Measurements from ENCODE around the gene CEL.

The CEL gene

DNA sequence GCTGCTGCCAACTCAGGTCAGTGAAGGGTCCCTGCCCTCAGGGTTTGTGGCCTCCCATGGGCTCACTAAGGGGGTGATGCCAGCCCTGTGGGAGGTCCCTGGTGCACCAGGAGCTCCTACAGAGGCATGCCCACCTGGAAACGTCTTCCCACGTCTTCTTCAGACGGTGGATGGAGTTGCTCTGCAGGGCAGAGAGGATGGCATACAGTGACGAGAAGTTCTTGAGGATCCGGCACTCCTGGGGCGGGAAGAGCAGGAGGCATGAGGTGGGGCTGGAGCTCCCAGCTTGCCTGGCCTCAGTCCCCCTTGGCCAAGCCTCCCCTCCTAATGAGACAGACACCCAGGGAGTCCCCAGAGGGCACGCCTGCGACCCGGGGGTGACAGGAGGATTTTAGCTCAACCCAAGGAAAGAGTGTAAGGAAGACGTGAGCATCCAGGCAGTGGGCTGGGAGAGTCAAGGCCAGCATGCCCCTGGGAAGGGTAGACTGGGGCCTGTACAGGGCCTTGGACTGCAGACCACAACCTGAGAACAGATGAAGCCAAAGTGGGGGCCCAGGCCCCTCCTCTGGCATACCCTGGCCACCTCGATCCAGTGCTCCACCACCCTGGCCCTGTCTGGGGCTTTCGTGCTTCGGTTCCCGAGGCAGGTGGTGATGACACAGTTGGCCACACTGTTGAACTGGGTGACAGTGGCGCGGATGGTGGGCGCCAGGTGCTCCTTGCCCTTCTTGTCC, 44.9 kb downstream of the CEL start:
- no peak for DNase-seq

DNA sequence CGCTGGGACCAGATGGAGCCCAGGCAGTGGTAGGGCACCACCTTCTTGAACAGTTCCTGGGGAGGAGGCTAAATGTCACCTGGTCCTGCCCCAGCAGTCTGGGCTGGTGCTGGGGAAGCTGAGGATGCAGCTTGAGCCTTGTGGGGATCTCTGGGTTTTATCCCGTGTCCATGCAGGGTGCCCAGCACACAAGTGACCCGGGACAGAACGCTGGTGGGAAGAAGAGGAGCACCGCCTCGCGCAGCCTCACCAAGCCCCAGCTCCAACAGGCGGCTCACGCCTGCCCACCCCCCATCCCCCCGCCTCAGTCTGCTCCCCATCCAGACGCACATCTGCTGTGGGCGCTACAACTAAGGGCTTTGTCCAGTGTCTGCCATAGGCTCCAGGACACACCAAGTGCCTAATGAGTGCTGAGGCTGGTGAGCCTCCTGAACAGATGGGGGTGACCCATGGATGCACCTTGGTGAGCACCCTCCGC, 45.5 kb downstream of the CEL start:
- DNase-seq = no peak

DNA sequence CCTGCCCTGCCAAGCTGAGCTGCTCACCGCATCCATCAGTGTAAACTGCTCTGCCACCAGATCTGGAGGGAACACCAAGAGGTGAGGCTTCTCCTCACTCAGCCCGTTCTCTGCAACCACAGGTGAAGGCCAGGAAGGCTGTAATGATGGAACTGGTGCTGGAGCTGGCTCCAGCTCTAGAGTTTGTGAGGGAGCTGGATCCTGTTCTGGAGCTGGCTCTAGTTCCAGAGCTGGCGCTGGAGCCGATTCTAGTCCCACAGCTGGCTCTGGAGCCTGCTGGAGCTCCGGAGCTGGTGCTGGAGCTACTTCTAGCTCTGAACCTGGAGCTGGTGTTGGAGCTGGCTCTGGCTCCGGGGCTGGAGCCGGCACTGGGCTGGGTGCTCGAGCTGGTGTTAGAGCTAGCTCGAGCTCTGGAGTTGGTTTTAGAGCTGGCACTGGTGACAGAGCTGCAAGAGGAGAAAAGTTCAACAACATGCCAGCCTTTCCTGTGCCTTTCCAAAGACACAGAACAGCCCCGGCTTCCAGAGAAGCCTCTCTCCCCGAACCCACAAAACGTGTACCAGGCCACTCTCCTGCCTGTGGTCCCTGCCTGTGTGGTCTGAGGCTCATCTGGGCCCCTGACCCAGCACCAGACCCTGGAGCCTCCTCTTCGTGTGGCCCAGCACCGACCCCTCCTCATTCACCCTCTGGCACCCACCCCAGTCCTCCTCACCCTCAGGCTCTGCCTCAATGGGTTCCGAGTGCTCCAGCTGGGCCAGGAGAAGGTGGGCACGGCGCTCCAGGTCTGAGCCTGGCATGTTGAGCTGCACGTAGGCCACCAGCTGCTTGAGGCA, 46.4 kb downstream of the CEL start:
- no peak for DNase-seq

DNA sequence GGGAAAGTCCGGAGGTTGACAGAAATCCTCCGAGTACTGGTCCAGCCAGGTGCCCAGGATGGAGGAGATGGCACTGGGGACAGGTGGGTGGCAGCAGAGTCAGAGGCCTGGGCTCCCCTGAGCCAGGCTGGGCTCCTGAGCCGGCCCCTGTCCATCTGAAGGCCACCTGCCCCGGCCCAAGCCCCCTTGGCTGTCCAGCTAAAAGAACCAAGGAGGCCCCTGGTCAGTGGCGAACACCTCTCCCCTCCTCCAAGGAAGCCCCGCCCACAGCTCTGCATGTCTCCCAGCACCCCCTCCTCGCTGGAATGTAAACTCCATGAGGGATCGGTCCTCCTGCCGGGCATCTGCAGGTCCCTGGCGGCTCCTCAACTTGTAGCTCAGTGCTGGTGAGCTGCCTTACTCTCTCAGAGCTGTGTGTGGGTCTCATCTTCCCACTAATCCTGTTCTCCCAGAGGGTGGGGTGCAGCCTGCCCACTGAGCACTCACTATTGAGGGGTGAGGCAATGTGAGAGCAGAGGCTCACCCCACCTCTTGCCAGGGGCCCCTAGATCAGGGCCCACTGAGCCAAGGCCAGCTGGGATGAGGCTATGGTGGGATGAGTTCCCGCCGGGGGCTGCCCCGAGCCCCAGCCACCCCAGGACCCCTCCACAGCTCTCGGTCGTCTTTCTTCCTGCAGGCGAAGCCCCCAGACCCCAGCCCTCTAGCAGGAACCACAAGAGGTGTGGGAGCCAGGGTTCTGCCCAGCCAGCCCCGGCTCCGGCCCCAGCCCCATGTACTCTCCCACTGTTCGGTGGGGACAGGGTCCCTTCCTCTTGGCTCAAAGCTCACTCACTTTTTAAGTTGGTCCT, 47.2 kb downstream of the CEL start:
- DNase-seq = no peak

DNA sequence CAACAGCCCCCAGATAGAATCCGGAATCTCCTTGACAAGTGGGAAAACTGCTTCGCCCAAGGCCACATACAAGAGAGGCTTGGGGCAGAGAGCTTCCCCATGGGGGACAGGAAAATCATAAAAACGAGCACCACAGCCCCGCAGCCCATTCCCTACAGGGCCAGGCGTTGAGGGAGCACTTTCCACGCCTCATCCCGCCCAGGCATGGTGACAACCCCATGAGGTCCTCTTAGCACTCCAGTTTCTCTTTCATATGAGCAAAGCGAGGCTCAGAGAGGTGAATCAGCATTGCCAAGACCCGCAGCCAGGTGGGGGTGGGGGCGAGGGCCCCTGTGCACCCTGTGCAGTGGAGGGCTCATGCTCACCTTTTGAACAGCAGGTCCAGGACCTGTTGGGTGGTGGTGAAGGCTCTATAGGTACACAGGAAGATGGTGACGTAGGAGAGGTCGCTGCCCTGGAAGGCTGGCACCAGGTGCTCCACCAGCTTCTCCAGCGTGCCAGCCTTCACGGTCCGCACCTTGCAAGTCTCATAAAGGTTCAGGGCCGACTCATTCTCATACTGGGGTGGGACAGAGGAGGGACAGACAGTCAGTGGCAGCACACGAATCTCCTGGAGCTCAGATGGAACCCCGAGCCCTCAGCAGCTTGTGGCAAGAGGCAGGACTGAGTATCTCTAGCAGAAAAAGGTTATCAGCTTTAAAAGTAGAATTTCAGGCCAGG, 48.3 kb downstream of the CEL start:
- peak; percentile 1 for DNase-seq

DNA sequence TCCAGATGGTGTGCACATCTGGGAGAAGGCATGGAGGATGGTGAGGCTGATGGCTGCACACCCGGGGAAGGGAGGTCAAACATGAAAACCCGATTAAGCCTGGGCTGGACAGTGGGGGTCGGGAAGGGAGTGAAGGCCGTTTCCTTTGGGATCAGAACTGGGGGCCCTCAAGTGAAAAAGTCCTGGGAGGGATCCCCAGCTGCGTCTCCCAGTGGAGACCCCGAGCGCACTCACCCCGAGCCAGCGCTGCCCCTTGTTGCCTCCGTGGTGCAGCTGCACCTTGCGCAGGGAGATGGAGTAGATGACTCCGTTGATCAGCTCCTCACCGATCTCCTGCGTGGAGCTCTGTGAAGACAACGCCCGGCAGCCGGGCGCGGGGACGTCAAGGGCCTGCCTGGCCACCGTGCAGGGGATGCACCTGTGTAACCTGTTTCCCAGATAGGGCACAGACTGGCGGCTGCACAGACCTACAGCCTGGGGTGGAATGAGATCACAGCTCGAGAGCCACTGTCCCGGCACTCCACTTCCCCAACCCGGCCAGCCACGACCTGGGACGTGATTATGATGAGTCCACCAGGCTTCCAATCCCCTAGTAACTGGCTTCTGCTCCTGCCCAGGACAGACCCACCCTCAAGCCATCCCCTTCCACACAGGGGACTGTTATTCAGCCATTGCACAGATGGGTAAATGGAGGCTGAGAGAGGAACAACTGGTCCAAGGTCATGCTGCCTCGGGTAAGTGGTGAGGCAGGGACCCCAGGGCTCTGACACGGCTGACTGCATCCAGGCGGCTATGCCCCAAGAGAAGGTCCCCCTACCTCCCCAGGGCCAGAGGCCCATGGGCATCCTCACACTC, 50.3 kb downstream of the CEL start:
- DNase-seq = peak; percentile 0

DNA sequence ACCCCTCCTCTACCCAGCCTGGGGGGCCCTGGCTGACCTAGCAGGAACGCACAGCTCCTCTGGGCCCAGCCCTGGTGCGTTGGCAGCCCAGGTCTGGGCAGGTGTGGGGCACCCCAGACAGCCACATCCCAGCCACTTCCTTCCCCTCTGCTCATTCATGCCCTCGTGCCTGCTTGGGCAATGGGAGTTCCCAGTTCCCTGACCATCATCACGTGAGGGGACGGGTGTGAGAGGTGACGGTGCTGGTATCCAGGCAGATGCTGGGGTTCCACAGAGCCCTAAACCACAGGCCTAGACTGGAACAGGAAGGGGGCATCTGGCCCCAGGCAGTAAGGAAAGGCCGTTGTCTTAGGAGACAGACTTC, 50.9 kb downstream of the CEL start:
- peak; percentile 22 for DNase-seq

DNA sequence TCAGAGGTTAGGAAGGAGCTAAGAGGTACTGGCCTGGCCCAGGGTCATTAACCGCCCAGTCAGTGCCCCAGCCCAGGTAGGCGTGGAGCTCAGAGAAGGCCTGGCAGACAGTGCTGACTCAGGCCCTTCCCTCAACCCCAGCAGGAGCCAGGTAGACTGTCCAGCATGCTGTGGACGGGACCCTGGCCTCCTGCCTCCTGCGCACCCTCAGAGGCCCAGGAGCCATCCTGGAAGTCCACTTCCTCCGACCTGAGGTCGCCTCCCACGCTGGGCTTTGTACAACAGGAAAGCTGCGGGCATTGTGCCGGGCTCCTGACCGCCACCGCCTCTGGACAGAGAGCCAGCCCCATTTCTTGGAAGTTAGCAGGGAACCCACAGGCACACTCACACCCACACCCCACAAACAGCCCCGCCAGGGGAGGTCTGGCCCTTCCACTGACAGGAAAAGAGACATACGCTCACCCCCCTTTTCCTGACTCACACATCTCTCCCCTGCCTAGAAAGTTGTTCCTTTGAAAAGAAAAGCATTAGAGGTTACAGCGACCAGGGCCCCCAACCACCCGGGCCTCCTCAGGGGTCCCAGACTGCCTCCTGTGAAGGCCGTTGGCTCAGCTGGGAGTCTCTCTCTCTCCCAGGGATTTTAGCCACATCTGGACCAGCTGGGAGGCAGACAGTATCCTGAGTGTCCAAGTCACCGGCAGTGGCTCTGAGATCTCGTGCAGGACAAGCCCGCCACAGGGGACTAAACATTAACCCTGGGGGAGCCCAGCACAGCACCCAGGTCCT, 51.6 kb downstream of the CEL start:
- DNase-seq = peak; percentile 21

DNA sequence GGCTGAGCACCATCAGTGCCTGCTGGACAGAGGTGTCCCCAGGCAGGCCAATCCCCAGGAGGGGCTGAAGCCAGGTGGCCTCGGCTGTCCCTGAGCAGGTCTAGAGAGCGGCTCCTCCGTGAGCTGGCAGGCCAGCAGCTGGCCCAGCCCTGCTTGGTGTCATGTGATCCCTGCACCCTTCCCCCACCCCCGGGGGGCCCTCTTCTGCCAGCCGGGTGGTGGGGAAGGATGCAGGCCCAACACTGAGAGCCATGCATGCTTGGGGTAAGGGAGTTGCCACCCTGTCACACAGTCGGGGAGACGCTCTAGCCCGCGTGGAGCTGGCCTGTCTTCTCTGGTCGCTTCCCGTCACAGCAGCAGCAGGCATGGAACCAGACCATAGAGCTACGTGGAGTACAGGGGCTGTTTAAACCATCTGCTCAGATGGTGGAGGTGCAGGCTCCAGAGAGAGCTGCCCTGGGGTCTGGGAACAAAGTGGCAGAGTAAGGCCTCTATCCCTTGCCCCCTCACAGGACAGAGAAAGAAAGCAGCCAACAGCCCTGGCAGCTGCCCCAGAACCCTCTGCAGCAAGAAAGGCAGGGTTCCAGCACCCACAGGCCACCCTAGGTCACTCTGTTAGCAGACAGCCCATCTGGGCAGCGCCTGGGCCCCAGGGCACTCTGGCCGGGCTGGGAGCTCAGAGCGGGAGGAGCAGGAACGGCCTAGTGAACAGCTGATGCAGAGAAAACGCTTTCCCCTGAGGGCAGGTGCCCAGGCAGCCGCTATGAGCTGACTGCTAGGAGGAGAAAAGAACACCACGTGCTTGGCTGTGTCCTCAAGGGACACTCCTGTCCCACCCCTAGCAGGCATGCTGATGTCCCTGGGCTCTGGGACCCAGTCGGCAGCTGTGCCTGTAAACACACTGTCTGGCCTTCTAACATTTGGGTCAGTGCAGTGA, 52.4 kb downstream of the CEL start:
- peak; percentile 4 for DNase-seq

DNA sequence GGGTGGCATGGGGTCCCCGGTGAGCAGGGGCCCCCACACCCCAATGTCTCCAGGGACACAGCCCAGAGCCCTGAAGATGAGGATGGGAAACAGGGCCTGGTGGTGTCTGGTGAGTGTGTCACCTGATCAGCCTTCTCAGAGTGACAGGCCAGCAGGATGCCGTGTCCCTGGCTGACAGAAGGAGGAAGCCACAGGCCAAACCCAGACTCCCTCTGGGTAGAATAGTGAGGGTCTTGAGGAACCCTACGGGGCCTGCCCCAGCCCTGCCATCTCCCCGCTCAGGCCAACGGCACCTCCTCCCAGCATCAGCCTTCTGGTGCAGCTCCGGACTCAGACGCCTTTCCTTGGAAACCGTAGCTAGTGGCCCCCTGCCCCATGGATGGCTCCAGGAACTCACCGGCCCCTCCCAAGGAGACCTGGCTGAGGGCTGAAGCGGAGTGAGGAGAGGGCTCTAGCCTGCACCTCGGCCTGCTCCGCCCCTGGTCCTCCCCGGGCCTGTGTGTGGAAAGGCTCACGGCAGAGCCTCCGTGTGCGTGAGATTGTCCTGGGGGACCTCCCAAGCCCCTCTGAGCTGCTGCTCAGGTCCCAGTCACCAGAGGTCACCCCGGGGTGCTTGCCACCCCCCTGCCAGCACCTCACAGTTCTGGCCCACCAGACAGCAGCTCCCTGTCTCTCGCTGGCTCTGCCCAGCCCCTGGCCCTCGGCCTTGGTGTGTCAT, 53.3 kb downstream of the CEL start:
- DNase-seq = no peak

DNA sequence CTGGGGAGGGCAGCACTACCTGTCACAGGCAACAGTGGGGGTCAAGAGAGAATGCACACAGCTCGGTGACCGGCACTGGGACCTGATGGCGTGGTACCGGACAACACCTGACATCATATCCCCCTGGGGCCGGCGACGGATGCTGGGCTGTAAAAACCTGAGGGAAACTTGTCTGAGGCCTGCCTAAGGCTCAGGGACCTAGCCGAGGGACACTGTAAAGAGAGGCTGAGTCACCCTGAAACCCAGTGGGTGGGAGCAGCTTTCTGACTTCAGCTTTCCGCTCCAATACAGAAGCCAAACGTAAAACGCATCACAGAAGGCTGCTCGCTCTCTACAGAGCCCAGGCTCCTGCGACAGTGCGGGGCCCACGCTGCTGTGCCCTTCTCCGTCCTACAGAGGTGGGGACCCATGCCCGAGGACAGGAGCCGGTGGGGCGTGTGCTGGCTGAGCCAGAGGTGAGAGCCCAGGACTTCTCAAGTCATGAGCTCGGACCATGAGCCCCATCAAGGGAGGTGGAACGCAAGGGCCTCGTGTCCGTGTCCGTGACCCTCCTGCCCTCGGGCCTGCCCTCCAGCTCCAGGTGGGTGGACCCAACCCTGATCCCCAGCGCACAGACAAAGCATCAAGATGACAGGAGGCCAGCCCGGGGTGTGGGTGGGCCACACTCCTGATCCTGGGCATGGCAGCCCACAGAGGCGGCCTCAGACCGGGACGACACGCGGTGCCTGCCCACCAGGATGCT, 54.0 kb downstream of the CEL start:
- DNase-seq = peak; percentile 47

DNA sequence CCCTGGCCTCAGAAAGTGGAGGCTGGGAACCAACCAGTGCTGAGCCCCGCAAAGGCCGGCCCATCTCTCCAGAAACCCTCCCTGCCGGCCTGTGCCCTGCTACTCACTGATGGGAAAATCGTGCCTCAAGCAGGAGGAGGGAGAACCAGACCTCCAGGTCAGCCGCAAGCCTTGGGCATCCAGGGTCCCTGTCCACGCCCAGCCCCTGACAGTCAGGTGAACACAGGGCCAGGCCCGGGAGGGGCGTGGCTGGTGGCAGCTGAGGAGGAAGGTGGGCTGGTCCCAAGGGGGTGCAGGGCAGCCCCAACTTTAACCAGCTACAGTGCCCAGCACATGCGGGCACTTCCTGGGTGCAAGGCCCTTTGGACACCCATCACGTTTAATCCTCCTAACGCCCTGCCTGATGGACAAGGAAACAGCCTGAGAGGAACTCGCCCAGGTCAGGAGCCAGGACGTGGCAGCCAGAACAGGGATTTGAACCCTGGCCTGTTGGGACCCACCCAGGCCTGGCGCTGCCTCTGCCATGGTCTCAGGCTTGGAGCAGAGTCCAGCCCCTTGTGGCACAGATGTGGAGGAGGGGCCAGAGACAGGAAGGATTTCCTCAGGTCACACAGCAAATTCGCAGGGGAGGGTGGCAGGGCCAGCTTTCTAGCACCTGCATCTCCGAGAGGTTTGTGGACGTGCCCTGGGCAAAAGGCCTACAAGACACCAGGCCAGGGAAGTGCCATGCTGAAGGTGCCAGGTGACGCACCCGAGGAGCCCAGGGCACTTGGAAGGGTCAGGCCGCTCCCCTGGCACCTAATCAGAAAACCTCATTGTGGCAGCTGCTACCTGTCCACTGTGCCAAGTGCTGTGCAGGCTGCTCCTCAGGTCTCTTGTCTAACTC, 54.8 kb downstream of the CEL start:
- peak; percentile 1 for DNase-seq

DNA sequence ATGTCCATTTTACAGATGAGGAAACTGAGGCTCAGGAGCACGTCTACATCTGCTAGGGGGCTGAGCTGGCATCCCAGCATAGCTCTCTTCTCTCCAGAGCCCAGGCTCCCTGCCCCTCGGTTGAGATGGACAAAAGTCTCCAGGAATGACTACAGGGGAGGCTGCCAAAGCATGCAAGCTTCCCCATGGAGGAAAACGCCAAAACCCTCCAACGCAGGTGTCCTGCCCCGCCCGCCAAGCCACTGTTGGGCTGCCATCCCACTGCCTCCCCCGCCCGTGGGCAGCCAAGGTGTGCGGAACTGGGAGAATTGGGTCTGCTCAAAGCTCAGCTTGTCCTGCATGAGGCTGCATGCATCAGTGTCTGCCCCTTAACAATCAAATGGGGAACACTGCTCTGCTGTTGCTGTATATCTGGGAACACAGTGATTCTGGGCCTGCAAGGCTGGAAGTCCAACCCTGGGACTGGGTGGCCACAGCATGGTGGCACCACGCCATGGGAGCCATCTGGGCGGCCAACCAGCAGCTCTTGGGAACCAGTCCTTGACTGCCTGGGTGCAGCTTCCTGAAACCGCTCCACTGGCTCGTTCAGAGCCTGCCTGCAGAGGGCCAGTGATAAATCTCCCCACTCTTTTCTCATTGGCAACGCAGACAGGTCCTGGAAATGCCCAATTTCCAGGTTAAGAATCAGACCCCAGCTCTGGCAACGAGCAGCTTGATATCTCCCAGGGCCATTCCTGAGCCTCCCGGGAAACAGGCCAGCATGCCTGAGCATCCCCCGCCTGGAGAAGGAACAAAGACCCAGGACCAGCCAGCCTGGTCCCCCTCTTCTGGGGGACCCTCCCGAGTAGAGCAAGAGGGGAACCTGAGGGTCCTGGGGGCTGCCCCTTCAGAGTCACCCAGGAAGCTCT, 55.7 kb downstream of the CEL start:
- DNase-seq = peak; percentile 1

DNA sequence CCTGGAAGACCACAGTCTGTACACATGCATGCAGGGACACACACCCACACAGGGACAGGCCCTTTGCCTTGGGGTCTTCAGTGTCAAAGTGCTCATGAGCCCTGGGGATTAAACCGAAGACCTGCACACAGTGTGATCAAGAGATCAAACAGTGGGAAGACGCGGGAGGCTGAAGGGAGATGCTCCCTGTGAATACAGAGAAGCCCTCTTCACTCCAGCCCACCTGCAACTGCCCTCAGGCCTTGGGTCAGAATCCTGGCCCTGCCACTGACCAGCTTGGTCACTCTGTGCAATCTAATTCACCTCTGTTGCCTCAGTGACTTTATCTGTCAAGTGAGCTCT, 56.4 kb downstream of the CEL start:
- DNase-seq = no peak

DNA sequence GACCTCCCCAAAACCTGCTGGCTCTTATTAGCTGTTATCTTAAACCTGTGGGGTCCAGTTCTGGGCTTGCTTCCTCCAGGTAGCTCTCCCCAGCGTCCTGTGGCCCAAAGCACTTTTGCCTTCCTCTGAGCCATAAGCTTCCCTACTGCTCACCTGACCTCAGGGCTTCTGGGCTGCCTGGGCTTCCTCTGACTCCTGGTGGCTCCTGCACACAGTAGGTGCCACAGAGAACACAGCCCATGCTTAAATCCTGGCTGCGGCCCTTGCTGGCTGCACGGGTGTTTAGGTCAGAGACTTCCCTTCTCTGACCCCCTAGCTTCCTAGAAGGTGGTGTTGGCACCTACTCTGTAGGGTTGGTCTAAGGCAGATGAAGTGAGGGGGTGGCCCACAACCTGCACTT, 56.8 kb downstream of the CEL start:
- DNase-seq = no peak
